Osteocyte (in vitro differentiated cells): Measurements from ENCODE around the gene UHRF2. TPM values are rescaled to one million over a fixed set of nuclear protein-coding genes. Genes with fewer than 3 reads are reported as not detected.

ENCODE experiments used
- DNase-seq: peaks from one replicate; pipeline ENCODE4 v3.0.0; 2021; ENCODE audit warnings: mixed read lengths; ENCODE audit not compliant: unreplicated experiment; ENCODE audit errors: extremely low spot score
- H3K27ac Mint-ChIP-seq: one replicate; pipeline ENCODE4 v1.8.0; 2021; ENCODE audit warnings: mild to moderate bottlenecking, mixed read lengths; ENCODE audit not compliant: unreplicated experiment
- H3K27me3 Mint-ChIP-seq: one replicate; pipeline ENCODE4 v1.8.0; 2021; ENCODE audit warnings: mixed read lengths; ENCODE audit not compliant: unreplicated experiment
- H3K36me3 Mint-ChIP-seq: one replicate; pipeline ENCODE4 v1.8.0; 2021; ENCODE audit warnings: mixed read lengths; ENCODE audit not compliant: unreplicated experiment
- H3K4me1 Mint-ChIP-seq: one replicate; pipeline ENCODE4 v1.8.0; 2021; ENCODE audit warnings: mixed read lengths; ENCODE audit not compliant: unreplicated experiment
- H3K4me3 Mint-ChIP-seq: one replicate; pipeline ENCODE4 v1.8.0; 2021; ENCODE audit warnings: mild to moderate bottlenecking, moderate library complexity, mixed read lengths; ENCODE audit not compliant: unreplicated experiment
- H3K9me3 Mint-ChIP-seq: one replicate; pipeline ENCODE4 v1.8.0; 2021; ENCODE audit warnings: mixed read lengths; ENCODE audit not compliant: unreplicated experiment
- CTCF ChIP-seq: fragments of 200-600 bp; sonication (generic); IDR thresholded peaks from 2 replicates; pipeline ENCODE4 v1.5.0; 2021; ENCODE audit warnings: antibody characterized with exemption, mild to moderate bottlenecking, moderate library complexity
- total RNA-seq: library from RNA; stranded (reverse); gene quantifications from 2 replicates; pipeline ENCODE4 v1.2.1, GENCODE V29; 2021

UHRF2 gene
- total RNA-seq, 1 donor from 2014 or later = 69.6 TPM

DNA sequence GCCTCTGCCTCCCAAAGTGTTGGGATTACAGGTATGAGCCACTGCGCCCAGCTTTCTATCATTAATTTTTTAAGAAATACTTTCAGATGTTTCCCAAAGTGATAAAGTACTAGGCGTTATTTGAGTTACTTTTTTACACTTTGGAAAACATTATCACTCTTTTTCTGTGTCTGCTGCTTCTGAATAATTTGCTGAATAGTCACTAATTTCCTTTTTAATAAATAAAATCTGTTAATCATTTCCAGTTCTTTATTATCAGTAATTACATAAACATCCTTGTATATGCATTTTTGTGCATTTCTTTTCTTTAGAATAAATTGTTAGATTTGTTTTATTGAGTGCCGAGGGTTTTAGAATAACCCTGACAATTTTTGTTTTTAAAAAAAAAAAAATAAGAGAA, 48.6 kb downstream of the UHRF2 start:
- Mint-ChIP-seq H3K4me3 (no peak overlapping the region), H3K4me1 (peaks cover 11% of the 10 kb centered on the region), H3K36me3 (peaks cover 23% of the 10 kb centered on the region), H3K9me3 (no peaks in the 10 kb centered on the region), H3K27me3 (no peaks in the 10 kb centered on the region), H3K27ac (no peak overlapping the region)
- TF ChIP-seq CTCF = no peak
- DNase-seq = no peak

- H3K27me3 Mint-ChIP-seq = no peaks in the 10 kb centered on the region
These were observed 54.1 kb downstream of the UHRF2 start for GRCh38 chr9:6467006-6467625.

GRCh38 chr9:6471231-6471850, 58.3 kb downstream of the UHRF2 start:
- H3K27ac Mint-ChIP-seq = peak overlapping the region; percentile 61
- H3K36me3 Mint-ChIP-seq = peaks cover 24% of the 10 kb centered on the region
- no peak overlapping the region for H3K4me3 Mint-ChIP-seq
- TF ChIP-seq CTCF = no peak
- H3K27me3 Mint-ChIP-seq = no peaks in the 10 kb centered on the region
- peaks cover 50% of the 10 kb centered on the region for H3K4me1 Mint-ChIP-seq
- no peak for DNase-seq
- no peaks in the 10 kb centered on the region for H3K9me3 Mint-ChIP-seq

More at GRCh38 chr9:6467006-6467625, 54.1 kb downstream of the UHRF2 start:
- H3K9me3 Mint-ChIP-seq = no peaks in the 10 kb centered on the region
- DNase-seq = no peak
- peak overlapping the region; percentile 3 for H3K27ac Mint-ChIP-seq
- peaks cover 41% of the 10 kb centered on the region for H3K4me1 Mint-ChIP-seq
- no peak overlapping the region for H3K4me3 Mint-ChIP-seq
- H3K36me3 Mint-ChIP-seq = peaks cover 14% of the 10 kb centered on the region
- TF ChIP-seq CTCF = no peak

GRCh38 chr9:6473151-6473550, 60.2 kb downstream of the UHRF2 start:
- H3K27me3 Mint-ChIP-seq = no peaks in the 10 kb centered on the region
- peaks cover 39% of the 10 kb centered on the region for H3K4me1 Mint-ChIP-seq
- no peak for DNase-seq
- H3K4me3 Mint-ChIP-seq = no peak overlapping the region
- peaks cover 16% of the 10 kb centered on the region for H3K36me3 Mint-ChIP-seq
- TF ChIP-seq CTCF = no peak
- H3K27ac Mint-ChIP-seq = peak overlapping the region; percentile 61
- H3K9me3 Mint-ChIP-seq = no peaks in the 10 kb centered on the region

- Mint-ChIP-seq H3K27ac (no peak overlapping the region), H3K4me3 (no peak overlapping the region), H3K9me3 (no peaks in the 10 kb centered on the region), H3K36me3 (peaks cover 27% of the 10 kb centered on the region), H3K4me1 (peaks cover 2% of the 10 kb centered on the region), H3K27me3 (no peaks in the 10 kb centered on the region)
- no peak for TF ChIP-seq CTCF
- DNase-seq = no peak
These were observed 67.0 kb downstream of the UHRF2 start for GRCh38 chr9:6479959-6480358.
